HFFc6 (cell line): Measurements from ENCODE around the gene HOXB4. TPM values are rescaled to one million over a fixed set of nuclear protein-coding genes. Genes with fewer than 3 reads are reported as not detected.

Source experiments
- DNase-seq: peaks from one replicate; pipeline ENCODE4 v3.0.0-alpha.2; 2018
- H3K27ac Mint-ChIP-seq: 2 replicates; pipeline ENCODE4 v1.8.0; 2020; ENCODE audit warnings: mild to moderate bottlenecking, mixed read lengths
- H3K27me3 Mint-ChIP-seq: 2 replicates; pipeline ENCODE4 v1.8.0; 2021; ENCODE audit warnings: mild to moderate bottlenecking, moderate library complexity, mixed read lengths; ENCODE audit not compliant: insufficient read depth
- H3K36me3 Mint-ChIP-seq: 2 replicates; pipeline ENCODE4 v1.8.0; 2021; ENCODE audit warnings: low read depth, mixed read lengths
- H3K4me1 Mint-ChIP-seq: 2 replicates; pipeline ENCODE4 v1.8.0; 2020; ENCODE audit warnings: low read depth, mixed read lengths
- H3K4me3 Mint-ChIP-seq: 2 replicates; pipeline ENCODE4 v1.8.0; 2020; ENCODE audit warnings: mild to moderate bottlenecking, moderate library complexity, mixed read lengths
- H3K9me3 Mint-ChIP-seq: 2 replicates; pipeline ENCODE4 v1.8.0; 2020; ENCODE audit warnings: mild to moderate bottlenecking, mixed read lengths
- total RNA-seq, 6 experiments: library from RNA; stranded (reverse); fragmentation: NEBNext Ultra II Directional; extraction: Animal tissue kit (Norgen Biotek cat#: 25700); gene quantifications; 2 replicates in 1 of 6; 3 replicates in 5 of 6; pipeline ENCODE4 v1.2.3, GENCODE V29; 2021
- TF ChIP-seq, protein P1 (sequence below): fragments of 200-600 bp; sonication (generic); IDR thresholded peaks from 2 replicates; pipeline ENCODE4 v1.5.0; 2021; ENCODE audit warnings: antibody characterized with exemption, mild to moderate bottlenecking

Gene HOXB4
- total RNA-seq, 6 experiments from 2014 or later, result not detected

DNA sequence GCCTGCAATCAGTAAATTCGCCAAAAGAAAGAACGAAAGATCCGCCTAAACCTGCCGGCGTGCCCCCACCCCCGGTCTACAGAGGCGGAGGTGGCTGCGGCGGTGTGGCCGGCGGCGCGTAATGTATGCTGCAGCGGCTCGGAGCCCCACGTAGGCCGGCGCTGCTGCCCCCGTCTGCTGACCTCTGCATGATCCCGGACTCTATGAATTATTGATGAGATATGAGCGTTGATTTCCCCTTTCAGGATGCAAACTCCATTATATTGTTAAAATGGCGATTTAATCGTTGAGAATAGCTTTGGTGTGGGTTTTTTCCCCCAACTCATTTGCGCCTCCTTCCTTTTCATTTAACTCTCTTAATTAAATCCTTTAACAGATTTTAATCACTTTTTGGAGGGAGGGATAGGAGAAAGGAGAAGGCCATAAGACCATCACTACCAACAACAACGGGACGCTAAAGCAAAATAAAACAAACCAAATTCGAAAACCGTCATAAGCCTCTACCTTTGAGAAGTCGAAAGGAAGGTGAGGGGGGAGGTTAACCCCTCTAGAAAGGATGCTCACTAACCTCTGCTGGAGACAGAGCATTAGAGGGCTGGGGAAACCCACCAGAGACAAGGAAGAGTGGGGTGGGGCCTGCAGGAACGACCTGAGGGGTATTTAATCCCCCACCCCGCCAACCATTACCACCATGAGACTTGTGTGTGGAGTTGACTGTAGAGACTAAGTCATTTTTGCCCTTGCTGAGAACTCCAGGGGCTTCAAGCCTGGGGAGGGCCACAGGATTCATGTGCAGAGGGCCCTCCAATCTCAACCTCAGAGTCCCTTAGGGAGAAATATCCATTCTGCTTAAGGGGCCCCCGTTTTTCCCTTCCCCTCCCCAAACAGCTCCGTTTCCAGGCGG lies 8.5 kb upstream of the HOXB4 start:
- Mint-ChIP-seq H3K27ac (no peak overlapping the region), H3K4me1 (peaks cover 30% of the 10 kb centered on the region), H3K27me3 (peaks cover 86% of the 10 kb centered on the region), H3K4me3 (peak overlapping the region; percentile 91), H3K36me3 (no peaks in the 10 kb centered on the region; the same call in 1 of the 2 replicates), H3K9me3 (no peaks in the 10 kb centered on the region)
- TF ChIP-seq, protein P1, sequence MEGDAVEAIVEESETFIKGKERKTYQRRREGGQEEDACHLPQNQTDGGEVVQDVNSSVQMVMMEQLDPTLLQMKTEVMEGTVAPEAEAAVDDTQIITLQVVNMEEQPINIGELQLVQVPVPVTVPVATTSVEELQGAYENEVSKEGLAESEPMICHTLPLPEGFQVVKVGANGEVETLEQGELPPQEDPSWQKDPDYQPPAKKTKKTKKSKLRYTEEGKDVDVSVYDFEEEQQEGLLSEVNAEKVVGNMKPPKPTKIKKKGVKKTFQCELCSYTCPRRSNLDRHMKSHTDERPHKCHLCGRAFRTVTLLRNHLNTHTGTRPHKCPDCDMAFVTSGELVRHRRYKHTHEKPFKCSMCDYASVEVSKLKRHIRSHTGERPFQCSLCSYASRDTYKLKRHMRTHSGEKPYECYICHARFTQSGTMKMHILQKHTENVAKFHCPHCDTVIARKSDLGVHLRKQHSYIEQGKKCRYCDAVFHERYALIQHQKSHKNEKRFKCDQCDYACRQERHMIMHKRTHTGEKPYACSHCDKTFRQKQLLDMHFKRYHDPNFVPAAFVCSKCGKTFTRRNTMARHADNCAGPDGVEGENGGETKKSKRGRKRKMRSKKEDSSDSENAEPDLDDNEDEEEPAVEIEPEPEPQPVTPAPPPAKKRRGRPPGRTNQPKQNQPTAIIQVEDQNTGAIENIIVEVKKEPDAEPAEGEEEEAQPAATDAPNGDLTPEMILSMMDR, result no peak
- no peak for DNase-seq

DNA sequence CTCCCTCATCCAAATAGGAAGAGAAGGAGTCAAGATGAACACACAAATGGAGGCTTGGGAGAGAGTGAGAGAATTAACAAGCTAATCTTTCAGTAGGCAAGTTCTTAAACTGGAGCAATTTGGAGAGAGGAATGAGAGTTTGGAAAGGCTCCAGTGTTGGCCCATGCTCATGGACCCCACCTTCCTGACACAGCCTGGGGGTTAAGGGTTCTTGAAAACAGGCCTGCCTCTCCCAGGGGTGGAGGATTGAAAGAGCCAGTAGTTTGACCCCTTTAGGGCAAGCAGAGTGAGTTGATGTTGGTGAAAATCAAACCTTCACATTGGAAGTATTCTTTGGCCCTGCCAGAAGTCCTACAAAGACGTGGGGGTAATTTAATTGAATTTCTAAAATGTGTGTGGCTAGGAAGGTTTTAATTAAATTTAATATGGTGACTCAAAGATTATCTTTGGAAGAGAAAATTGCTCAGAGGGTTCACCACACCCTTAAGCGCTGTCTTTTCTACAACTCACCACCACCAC lies 6.1 kb upstream of the HOXB4 start:
- Mint-ChIP-seq H3K4me1 (peaks cover 25% of the 10 kb centered on the region), H3K4me3 (no peak overlapping the region; the same call in 1 of the 2 replicates), H3K36me3 (no peaks in the 10 kb centered on the region), H3K9me3 (no peaks in the 10 kb centered on the region), H3K27ac (no peak overlapping the region), H3K27me3 (peaks cover 83% of the 10 kb centered on the region)
- no peak for DNase-seq
- TF ChIP-seq, protein P1, result no peak

DNA sequence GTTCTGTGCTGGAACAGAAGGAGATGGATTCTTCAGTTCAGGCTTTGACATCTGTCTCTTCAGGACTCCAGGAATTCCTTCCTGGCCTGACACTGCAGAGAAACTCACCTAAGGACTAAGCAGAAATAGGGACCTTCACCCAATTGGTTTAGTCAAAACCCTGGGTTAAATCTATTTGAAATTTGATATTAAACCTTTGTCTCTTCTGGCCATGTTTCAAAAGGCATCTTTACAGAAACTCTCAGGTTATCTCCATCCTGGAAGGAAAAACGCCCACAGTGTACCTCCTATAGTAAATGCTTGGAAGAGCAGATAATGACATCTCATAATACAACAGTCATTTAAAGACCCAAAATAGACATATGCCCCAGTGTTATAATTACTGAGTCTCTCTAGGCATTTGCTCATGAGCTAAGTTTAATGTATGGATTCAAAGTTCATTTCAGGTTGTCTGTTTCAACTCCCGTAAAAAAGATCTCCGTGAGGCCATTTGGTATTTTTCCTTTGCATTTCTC lies 5.6 kb upstream of the HOXB4 start:
- no peak for DNase-seq
- H3K36me3 Mint-ChIP-seq, result no peaks in the 10 kb centered on the region
- no peaks in the 10 kb centered on the region for H3K9me3 Mint-ChIP-seq
- peaks cover 83% of the 10 kb centered on the region for H3K27me3 Mint-ChIP-seq
- peaks cover 25% of the 10 kb centered on the region for H3K4me1 Mint-ChIP-seq
- no peak overlapping the region for H3K27ac Mint-ChIP-seq
- H3K4me3 Mint-ChIP-seq, result no peak overlapping the region
- TF ChIP-seq, protein P1, result no peak

DNA sequence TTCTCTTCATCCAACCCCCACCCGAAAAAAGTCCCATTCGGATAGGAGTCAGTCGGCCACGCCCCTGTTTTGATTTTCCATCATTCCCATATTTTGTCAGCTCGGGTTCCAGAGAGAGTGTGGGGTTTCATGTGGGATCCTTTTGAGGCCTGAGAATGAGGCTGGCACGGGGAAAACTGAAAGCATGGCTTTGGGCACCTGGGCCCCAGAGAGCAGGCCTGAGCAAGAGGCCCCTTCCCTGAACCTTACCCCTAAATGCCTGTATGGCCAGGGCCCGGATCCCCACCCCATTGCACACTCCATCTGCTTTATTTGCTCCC lies 4.6 kb upstream of the HOXB4 start:
- H3K4me1 Mint-ChIP-seq, result peaks cover 25% of the 10 kb centered on the region
- TF ChIP-seq, protein P1, result no peak
- no peak for DNase-seq
- H3K27me3 Mint-ChIP-seq, result peaks cover 77% of the 10 kb centered on the region
- no peaks in the 10 kb centered on the region for H3K9me3 Mint-ChIP-seq
- H3K4me3 Mint-ChIP-seq, result no peak overlapping the region
- H3K27ac Mint-ChIP-seq, result no peak overlapping the region
- H3K36me3 Mint-ChIP-seq, result no peaks in the 10 kb centered on the region

DNA sequence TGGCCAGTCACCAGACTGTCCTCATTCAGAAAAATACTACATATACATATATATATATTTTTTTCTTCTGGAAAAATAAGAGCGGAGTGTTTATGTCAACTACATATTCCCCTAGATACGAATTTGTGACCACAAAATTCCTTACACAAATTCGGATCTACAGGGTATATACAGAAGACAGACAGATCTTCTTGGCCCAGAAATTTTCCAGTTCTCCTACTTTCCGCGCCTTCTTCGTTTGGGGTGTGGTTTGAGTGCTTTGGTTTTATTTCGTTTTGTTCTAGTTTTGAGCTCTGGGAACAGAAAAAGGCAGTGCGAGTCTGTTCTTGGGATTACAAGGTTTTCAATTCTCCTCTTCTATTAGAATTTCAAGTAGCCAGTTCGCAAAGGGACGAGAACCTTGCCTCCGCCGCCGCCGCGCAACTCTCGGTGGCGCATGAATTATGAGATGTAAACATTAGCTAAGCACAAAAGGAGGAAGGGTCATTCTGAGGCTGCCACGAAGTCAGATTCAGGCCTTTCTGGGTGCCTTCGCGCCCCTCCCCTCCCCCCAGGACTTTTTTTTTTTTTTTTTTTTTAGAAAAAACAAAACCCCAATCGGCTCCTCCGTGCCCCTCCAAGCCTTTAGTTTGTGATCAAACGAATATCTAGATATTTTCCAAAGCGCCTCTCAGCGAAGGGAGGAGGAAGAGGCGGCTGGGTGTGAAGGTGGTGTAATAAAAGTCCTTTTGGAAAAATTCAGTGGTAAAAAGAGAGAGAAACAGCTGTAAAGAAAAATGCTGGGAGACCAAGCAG lies 1.8 kb upstream of the HOXB4 start:
- peaks cover 9% of the 10 kb centered on the region for H3K4me1 Mint-ChIP-seq
- H3K27ac Mint-ChIP-seq, result no peak overlapping the region
- H3K36me3 Mint-ChIP-seq, result no peaks in the 10 kb centered on the region
- DNase-seq, result no peak
- no peaks in the 10 kb centered on the region for H3K9me3 Mint-ChIP-seq
- TF ChIP-seq, protein P1, result no peak
- no peak overlapping the region for H3K4me3 Mint-ChIP-seq
- peaks cover 76% of the 10 kb centered on the region for H3K27me3 Mint-ChIP-seq
